Ectodermal cell (in vitro differentiated cells): Measurements from ENCODE around the gene LIPN.

Experiments
- H3K27ac ChIP-seq: 2 replicates; pipeline ENCODE4 v1.7.0; 2013; ENCODE audit warnings: mild to moderate bottlenecking, low read depth, low read length; ENCODE audit not compliant: insufficient read depth, poor library complexity, severe bottlenecking
- H3K27me3 ChIP-seq: 2 replicates; pipeline ENCODE4 v1.7.0; 2013; ENCODE audit warnings: mild to moderate bottlenecking, low read length; ENCODE audit not compliant: insufficient read depth, control insufficient read depth, poor library complexity, severe bottlenecking
- H3K36me3 ChIP-seq: one replicate; pipeline ENCODE4 v1.7.0; 2013; ENCODE audit warnings: low read length; ENCODE audit not compliant: control insufficient read depth, insufficient read depth
- H3K4me1 ChIP-seq: one replicate; pipeline ENCODE4 v1.7.0; 2013; ENCODE audit warnings: low read length; ENCODE audit not compliant: control insufficient read depth, insufficient read depth
- H3K4me3 ChIP-seq: 2 replicates; pipeline ENCODE4 v1.7.0; 2013; ENCODE audit warnings: low read depth, low read length, control low read depth; ENCODE audit not compliant: insufficient read depth
- H3K9me3 ChIP-seq: 2 replicates; pipeline ENCODE4 v1.7.0; 2013; ENCODE audit warnings: mild to moderate bottlenecking, low read length, moderate library complexity; ENCODE audit not compliant: control insufficient read depth
- WGBS, 2 experiments: methylation state at CpG; one replicate each; pipeline ENCODE4 v1.1.7; 2013; ENCODE audit warnings: missing lambda C conversion rate in 2 of 2; 5-methylcytosine and 5-hydroxymethylcytosine counted together

Gene LIPN

GRCh38 chr10:88819290-88819689, 59.5 kb downstream of the LIPN start:
- WGBS, 2 experiments = 81 to 85% methylated on average over 3 of the region's 3 CpGs
- H3K27me3 ChIP-seq = no peaks in the 10 kb centered on the region
- no peak overlapping the region for H3K27ac ChIP-seq
- H3K4me3 ChIP-seq = no peak overlapping the region
- no peaks in the 10 kb centered on the region for H3K9me3 ChIP-seq
- no peaks in the 10 kb centered on the region for H3K36me3 ChIP-seq
- no peaks in the 10 kb centered on the region for H3K4me1 ChIP-seq

DNA sequence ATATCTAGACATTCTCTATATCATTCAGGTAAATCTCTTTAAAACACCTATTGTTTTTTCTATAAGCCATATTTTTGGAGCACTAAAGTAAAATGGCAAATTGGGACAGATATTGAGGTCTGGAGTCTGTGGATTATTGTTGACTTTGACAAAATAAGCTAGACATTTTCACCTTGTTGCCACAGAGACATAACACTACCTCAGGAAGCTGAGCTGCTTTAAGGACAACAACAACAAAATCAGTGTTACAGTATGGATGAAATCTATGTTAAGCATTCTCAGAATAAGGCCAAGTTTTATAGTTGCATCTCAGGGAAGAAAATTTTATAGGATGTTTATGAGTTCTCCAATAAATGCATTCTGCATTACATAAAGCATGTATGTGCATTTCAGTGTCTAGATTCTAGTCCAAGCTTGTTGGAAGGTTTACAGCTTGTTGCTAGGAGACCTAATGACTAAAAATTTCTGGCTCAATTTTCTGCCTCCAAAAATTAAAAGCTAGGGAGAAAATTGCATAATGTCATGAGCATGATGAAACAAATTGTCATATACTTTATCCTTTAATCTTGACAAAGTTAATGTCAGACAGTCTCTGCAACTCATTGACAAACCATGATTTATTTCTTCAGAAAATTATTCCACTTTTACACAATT, 61.1 kb downstream of the LIPN start:
- no peaks in the 10 kb centered on the region for H3K36me3 ChIP-seq
- no peaks in the 10 kb centered on the region for H3K4me1 ChIP-seq
- H3K4me3 ChIP-seq = no peak overlapping the region
- no peak overlapping the region for H3K27ac ChIP-seq
- no peaks in the 10 kb centered on the region for H3K9me3 ChIP-seq
- no peaks in the 10 kb centered on the region for H3K27me3 ChIP-seq

DNA sequence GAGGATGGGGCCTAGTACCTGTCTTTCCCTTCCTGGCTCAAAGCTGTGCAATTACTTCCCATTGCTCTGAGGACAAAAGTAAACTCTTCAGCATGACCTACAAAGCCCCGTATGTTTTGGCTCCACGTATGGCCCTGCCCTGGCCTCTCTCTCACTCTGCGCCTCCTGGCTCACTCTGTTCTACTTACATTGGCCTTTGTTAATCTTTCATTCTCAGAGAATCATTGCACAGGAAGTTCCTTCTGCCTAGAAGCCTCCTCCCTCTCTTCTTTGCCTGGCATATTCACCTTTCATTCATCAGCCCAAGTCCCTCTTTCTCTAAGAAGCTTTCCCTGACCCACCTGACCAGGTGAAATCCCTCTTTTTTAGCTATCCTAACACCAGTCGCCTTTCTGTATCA, 66.6 kb downstream of the LIPN start:
- Histone ChIP-seq H3K27ac (no peak overlapping the region), H3K9me3 (no peaks in the 10 kb centered on the region), H3K4me3 (no peak overlapping the region), H3K36me3 (no peaks in the 10 kb centered on the region), H3K4me1 (no peaks in the 10 kb centered on the region), H3K27me3 (no peaks in the 10 kb centered on the region)
- WGBS, 2 experiments = 82 to 91% methylated on average over 3 to 4 of the region's 4 CpGs

- 100% methylated on average over 1 to 2 of the region's 2 CpGs for WGBS, 2 experiments
- H3K27me3 ChIP-seq = no peaks in the 10 kb centered on the region
- H3K9me3 ChIP-seq = no peaks in the 10 kb centered on the region
- H3K4me3 ChIP-seq = no peak overlapping the region
- H3K36me3 ChIP-seq = no peaks in the 10 kb centered on the region
- H3K4me1 ChIP-seq = no peaks in the 10 kb centered on the region
- H3K27ac ChIP-seq = no peak overlapping the region
These were observed 67.9 kb downstream of the LIPN start for GRCh38 chr10:88827671-88828070.

DNA sequence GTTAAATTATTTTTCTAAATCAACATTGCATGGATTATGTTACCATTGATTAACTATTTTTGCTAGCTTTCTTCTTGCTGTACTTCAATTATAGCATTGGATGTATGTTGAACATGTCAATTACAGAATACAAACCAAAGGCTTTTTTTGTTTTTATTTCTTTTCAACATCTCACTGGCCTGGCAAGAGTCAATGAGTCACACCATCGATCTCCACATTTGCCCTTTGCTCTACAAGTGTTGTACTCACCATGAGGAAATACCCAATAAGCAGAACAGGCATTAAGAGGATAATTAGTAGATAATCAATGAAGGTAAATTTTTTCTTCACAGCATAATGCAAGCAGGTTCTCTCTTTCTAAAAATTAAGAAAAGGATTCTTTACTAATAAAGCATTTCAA, 68.5 kb downstream of the LIPN start:
- H3K4me3 ChIP-seq = no peak overlapping the region

More for the DNA sequence above, 68.5 kb downstream of the LIPN start:
- Histone ChIP-seq H3K4me1 (no peaks in the 10 kb centered on the region), H3K9me3 (no peaks in the 10 kb centered on the region), H3K36me3 (no peaks in the 10 kb centered on the region), H3K27ac (no peak overlapping the region), H3K27me3 (no peaks in the 10 kb centered on the region)
- WGBS, 2 experiments = 79 to 90% methylated on average over 1 of the region's 1 CpG
